Panc1 (cell line): ENCODE measurements around the gene SPAG5. TPM values are rescaled to one million over a fixed set of nuclear protein-coding genes. Genes with fewer than 3 reads are reported as not detected.

Experiments
- ATAC-seq: fragments of 200-7000 bp; cut with Tn5 transposase; 2 replicates; pipeline ENCODE4 v1.9.1; 2020; ENCODE audit warnings: mild to moderate bottlenecking, moderate library complexity
- BruUV-seq: library from RNA; stranded (reverse); fragments of 400-500 nt; replicated peaks from 2 replicates; lab custom pipeline; 2021; lab: Mats Ljungman, UMichigan
- CTCF ChIA-PET: fragments of 300-600 bp; sonication (Branson Sonifier 250); formaldehyde crosslinking; loops from one replicate; lab custom pipeline; 2022; ENCODE audit warnings: antibody characterized with exemption; lab: Charles Lee
- POLR2A ChIA-PET: fragments of 300-600 bp; sonication (Branson Sonifier 250); formaldehyde crosslinking; loops from one replicate; lab custom pipeline; 2022; ENCODE audit warnings: antibody characterized with exemption; lab: Charles Lee
- DNase-seq: peaks from one replicate; pipeline ENCODE4 v3.0.0-alpha.2; 2010; ENCODE audit warnings: low read depth, low spot score
- H3K27ac ChIP-seq: 2 replicates; pipeline ENCODE4 v1.5.1; 2011; ENCODE audit warnings: mild to moderate bottlenecking, low read length, inconsistent platforms
- H3K27me3 ChIP-seq: fragments of 200-500 bp; sonication (Bioruptor generic); 2 replicates; pipeline ENCODE4 v1.6.0; 2014; ENCODE audit warnings: low read length, inconsistent platforms; ENCODE audit not compliant: control insufficient read depth, insufficient read depth
- H3K36me3 ChIP-seq: fragments of 200-500 bp; sonication (Bioruptor generic); 2 replicates; pipeline ENCODE4 v1.5.1; 2014; ENCODE audit warnings: inconsistent platforms, mild to moderate bottlenecking, low read length, moderate library complexity; ENCODE audit not compliant: control insufficient read depth, insufficient read depth
- H3K4me1 ChIP-seq: 2 replicates; pipeline ENCODE4 v1.5.1; 2011; ENCODE audit warnings: inconsistent platforms, mild to moderate bottlenecking, low read length, moderate library complexity; ENCODE audit not compliant: control insufficient read depth, insufficient read depth
- H3K4me3 ChIP-seq, 2 experiments: 2 replicates each; pipeline ENCODE4 v1.5.1; 2011 to 2012; ENCODE audit warnings: low read depth in 2 of 2, low read length in 2 of 2, mild to moderate bottlenecking in 2 of 2, inconsistent platforms in 1 of 2, moderate library complexity in 1 of 2
- H3K9me3 ChIP-seq: fragments of 200-500 bp; sonication (Bioruptor generic); 2 replicates; pipeline ENCODE4 v1.5.1; 2014; ENCODE audit warnings: low read depth, mild to moderate bottlenecking, inconsistent platforms, low read length, moderate library complexity; ENCODE audit not compliant: control insufficient read depth, insufficient read depth
- POLR2AphosphoS5 ChIP-seq: IDR thresholded peaks from 2 replicates; pipeline ENCODE4 v1.6.1; 2012; ENCODE audit warnings: mild to moderate bottlenecking, low read depth, low read length, moderate library complexity
- SIN3A ChIP-seq: IDR thresholded peaks from 2 replicates; pipeline ENCODE4 v1.6.1; 2012; ENCODE audit warnings: low read depth, mild to moderate bottlenecking, low read length, moderate library complexity, borderline replicate concordance; ENCODE audit not compliant: insufficient read depth
- TCF7L2 ChIP-seq: IDR thresholded peaks from 2 replicates; pipeline ENCODE4 v1.6.1; 2011; ENCODE audit warnings: mild to moderate bottlenecking, low read depth, low read length, inconsistent platforms
- in situ Hi-C: cut with HindIII; loops from 2 replicates; pipeline ENCODE4 v1.10.0; 2016; ENCODE audit warnings: low sequenced_read_pairs, low pct_unique_long_range_greater_than_20kb
- intact Hi-C: fragments of 100-400 bp; cut with micrococcal nuclease; formaldehyde crosslinking; loops from one replicate; pipeline ENCODE4 v1.10.0; 2022; ENCODE audit not compliant: unreplicated experiment
- total RNA-seq: library from RNA; stranded (reverse); gene quantifications from one replicate; pipeline ENCODE4 v1.2.1, GENCODE V29; 2021; ENCODE audit not compliant: unreplicated experiment
- TF ChIP-seq, protein P1 (sequence below): fragments of 450-650 bp; IDR thresholded peaks from 2 replicates; pipeline ENCODE4 v1.5.1; 2017; ENCODE audit warnings: mild to moderate bottlenecking
- TF ChIP-seq, protein P2 (sequence below), 2 experiments: IDR thresholded peaks; 2 replicates each; pipeline ENCODE4 v1.6.1; 2011 to 2012; ENCODE audit warnings: low read depth in 2 of 2, control low read depth in 1 of 2, low read length in 1 of 2, mild to moderate bottlenecking in 1 of 2, moderate library complexity in 1 of 2; ENCODE audit not compliant: insufficient read depth in 1 of 2

The SPAG5 gene
- total RNA-seq, 1 experiment from 2014 or later = 152 TPM

DNA sequence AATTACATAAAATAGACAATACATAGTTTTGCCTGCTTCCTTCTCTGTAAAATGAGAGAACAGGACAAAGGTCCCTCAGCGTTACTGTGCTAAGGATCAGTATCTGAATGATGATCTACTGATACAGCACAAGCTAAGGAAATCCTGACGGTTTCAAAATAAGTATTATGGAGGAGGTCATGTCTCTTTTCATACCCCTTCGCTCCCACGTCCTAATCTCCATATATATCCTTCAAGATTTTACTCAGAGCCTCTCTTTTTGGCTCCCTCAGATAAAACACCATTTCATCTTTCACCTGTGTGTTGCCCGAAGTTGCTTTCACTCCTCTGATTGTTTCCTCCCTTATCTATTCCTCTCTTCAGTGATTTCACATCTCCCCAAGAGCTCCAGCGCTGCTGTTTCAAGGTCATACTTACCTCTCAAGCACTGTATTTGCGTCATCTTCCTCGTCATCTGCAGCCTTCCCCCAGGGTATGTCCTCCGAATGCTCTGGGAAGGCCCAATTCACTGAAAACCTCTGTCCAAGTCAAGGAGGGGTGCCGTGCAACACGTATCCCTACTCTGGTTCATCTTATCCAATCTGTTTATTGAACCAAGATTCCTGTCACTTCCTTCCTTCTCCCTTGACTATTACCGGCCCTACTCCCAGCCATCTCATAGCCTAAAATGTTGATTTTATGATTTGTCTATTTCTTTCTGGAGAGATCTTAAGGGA, 47.4 kb upstream of the SPAG5 start:
- H3K4me1 ChIP-seq = peaks cover 28% of the 10 kb centered on the region
- CTCF ChIA-PET = interaction anchor here (0.7 to 1.0 kb wide), 2 partner anchors 81 to 97 kb away, joined by 10 to 11 read pairs; no protein-coding TSS in a partner anchor
- no TSS peak for BruUV-seq
- peaks cover 24% of the 10 kb centered on the region for H3K36me3 ChIP-seq
- TF ChIP-seq POLR2AphosphoS5 (no peak), SIN3A (no peak), TCF7L2 (no peak)
- TF ChIP-seq, protein P1, sequence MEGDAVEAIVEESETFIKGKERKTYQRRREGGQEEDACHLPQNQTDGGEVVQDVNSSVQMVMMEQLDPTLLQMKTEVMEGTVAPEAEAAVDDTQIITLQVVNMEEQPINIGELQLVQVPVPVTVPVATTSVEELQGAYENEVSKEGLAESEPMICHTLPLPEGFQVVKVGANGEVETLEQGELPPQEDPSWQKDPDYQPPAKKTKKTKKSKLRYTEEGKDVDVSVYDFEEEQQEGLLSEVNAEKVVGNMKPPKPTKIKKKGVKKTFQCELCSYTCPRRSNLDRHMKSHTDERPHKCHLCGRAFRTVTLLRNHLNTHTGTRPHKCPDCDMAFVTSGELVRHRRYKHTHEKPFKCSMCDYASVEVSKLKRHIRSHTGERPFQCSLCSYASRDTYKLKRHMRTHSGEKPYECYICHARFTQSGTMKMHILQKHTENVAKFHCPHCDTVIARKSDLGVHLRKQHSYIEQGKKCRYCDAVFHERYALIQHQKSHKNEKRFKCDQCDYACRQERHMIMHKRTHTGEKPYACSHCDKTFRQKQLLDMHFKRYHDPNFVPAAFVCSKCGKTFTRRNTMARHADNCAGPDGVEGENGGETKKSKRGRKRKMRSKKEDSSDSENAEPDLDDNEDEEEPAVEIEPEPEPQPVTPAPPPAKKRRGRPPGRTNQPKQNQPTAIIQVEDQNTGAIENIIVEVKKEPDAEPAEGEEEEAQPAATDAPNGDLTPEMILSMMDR = no peak
- TF ChIP-seq, protein P2, sequence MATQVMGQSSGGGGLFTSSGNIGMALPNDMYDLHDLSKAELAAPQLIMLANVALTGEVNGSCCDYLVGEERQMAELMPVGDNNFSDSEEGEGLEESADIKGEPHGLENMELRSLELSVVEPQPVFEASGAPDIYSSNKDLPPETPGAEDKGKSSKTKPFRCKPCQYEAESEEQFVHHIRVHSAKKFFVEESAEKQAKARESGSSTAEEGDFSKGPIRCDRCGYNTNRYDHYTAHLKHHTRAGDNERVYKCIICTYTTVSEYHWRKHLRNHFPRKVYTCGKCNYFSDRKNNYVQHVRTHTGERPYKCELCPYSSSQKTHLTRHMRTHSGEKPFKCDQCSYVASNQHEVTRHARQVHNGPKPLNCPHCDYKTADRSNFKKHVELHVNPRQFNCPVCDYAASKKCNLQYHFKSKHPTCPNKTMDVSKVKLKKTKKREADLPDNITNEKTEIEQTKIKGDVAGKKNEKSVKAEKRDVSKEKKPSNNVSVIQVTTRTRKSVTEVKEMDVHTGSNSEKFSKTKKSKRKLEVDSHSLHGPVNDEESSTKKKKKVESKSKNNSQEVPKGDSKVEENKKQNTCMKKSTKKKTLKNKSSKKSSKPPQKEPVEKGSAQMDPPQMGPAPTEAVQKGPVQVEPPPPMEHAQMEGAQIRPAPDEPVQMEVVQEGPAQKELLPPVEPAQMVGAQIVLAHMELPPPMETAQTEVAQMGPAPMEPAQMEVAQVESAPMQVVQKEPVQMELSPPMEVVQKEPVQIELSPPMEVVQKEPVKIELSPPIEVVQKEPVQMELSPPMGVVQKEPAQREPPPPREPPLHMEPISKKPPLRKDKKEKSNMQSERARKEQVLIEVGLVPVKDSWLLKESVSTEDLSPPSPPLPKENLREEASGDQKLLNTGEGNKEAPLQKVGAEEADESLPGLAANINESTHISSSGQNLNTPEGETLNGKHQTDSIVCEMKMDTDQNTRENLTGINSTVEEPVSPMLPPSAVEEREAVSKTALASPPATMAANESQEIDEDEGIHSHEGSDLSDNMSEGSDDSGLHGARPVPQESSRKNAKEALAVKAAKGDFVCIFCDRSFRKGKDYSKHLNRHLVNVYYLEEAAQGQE (IDR thresholded peaks at IDR 0.05; ENCODE audit: insufficient read depth in 1 of 2, low read depth in 2 of 2, low read length in 1 of 2) = no peak
- no peaks in the 10 kb centered on the region for H3K9me3 ChIP-seq
- no peaks in the 10 kb centered on the region for H3K27me3 ChIP-seq
- intact Hi-C loops (no loop called here), in situ Hi-C loops (no loop called here)
- H3K27ac ChIP-seq = peak overlapping the region; percentile 96
- DNase-seq (no peak), ATAC-seq (no peak)
- POLR2A ChIA-PET = no interaction called here
- H3K4me3 ChIP-seq = peak overlapping the region in 1 of 2 experiments; percentile 76; a peak in 1 of 4 replicates

DNA sequence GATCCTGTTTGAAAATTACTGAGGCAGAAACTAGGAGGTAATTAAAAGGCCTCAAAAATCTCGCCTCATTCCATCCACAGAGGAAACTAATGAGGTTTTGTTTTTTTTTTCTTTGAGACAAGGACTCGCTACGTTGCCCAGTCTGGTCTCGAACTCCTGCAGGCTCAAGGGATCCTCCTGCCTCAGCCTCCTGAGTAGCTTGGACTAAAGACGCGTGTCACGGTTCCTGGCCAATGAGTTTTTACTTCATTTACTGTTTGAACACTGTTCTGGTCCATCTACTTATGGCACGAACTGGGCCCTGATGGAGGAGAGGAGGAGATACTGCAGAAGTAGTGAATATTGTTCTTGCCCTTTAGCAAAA, 46.7 kb upstream of the SPAG5 start:
- BruUV-seq = TSS peak; percentile 98
- no peaks in the 10 kb centered on the region for H3K9me3 ChIP-seq
- intact Hi-C loops = no loop called here
- TF ChIP-seq SIN3A = no peak
- TF ChIP-seq, protein P2 (IDR thresholded peaks at IDR 0.05; ENCODE audit: insufficient read depth in 1 of 2, low read depth in 2 of 2, low read length in 1 of 2) = no peak
- no peak for TF ChIP-seq TCF7L2
- TF ChIP-seq, protein P1 = no peak
- TF ChIP-seq POLR2AphosphoS5 = no peak
- ATAC-seq (peak; percentile 4), DNase-seq (no peak)
- ChIA-PET POLR2A (interaction anchor here (0.9 to 1.2 kb wide), 2 partner anchors 16 to 74 kb away, joined by 4 to 6 read pairs; partner anchors contain the start of genes RPL23A, SDF2 and SUPT6H), CTCF (interaction anchor here (0.7 kb wide), 1 partner anchor 98 kb away, joined by 11 read pairs; no protein-coding TSS in a partner anchor)
- in situ Hi-C loops = no loop called here
- peaks cover 28% of the 10 kb centered on the region for H3K4me1 ChIP-seq
- H3K36me3 ChIP-seq = peaks cover 31% of the 10 kb centered on the region
- H3K27ac ChIP-seq = peak overlapping the region; percentile 96
- H3K4me3 ChIP-seq = peak overlapping the region; percentile 76 to 90
- H3K27me3 ChIP-seq = no peaks in the 10 kb centered on the region
